IMR-90 (cell line): ENCODE results near the gene NUDT12. TPM values are rescaled to one million over a fixed set of nuclear protein-coding genes. Genes with fewer than 3 reads are reported as not detected.

Source experiments
- ATAC-seq: fragments of 200-7000 bp; cut with Tn5 transposase; 2 replicates; pipeline ENCODE4 v1.9.1; 2020; ENCODE audit warnings: low read depth, mild to moderate bottlenecking, moderate library complexity
- BruUV-seq: library from RNA; stranded (reverse); fragments of 400-500 nt; replicated peaks from 2 replicates; lab custom pipeline; 2021; lab: Mats Ljungman, UMichigan
- CTCF ChIA-PET: fragments of 300-600 bp; formaldehyde crosslinking; extraction: SDS; loops from one replicate; lab custom pipeline; 2021; ENCODE audit warnings: antibody characterized with exemption; lab: Yijun Ruan, JAX
- POLR2A ChIA-PET: fragments of 300-600 bp; sonication (Branson Sonifier 250); formaldehyde crosslinking; loops from one replicate; lab custom pipeline; 2022; ENCODE audit warnings: antibody characterized with exemption; ENCODE audit not compliant: unreplicated experiment; lab: Charles Lee
- DNase-seq: peaks from one replicate; pipeline ENCODE4 v3.0.0; 2013
- H2AFZ ChIP-seq: replicated peaks from 2 replicates; pipeline ENCODE3; 2013; ENCODE audit warnings: low read length, mild to moderate bottlenecking; ENCODE audit not compliant: poor library complexity
- H2AK5ac ChIP-seq: 2 replicates; pipeline ENCODE4 v1.6.1; 2013; ENCODE audit warnings: low read depth, low read length, inconsistent platforms
- H2AK9ac ChIP-seq: replicated peaks from 2 replicates; pipeline ENCODE3; 2013; ENCODE audit warnings: mild to moderate bottlenecking, low read depth, low read length, moderate library complexity; ENCODE audit not compliant: poor library complexity
- H2BK120ac ChIP-seq: 2 replicates; pipeline ENCODE4 v1.6.1; 2013; ENCODE audit warnings: low read depth, low read length, inconsistent platforms
- H2BK15ac ChIP-seq: 3 replicates; pipeline ENCODE4 v1.6.1; 2013; ENCODE audit warnings: low read depth, low read length, inconsistent platforms
- H2BK20ac ChIP-seq: 2 replicates; pipeline ENCODE4 v1.6.1; 2013; ENCODE audit warnings: low read depth, mild to moderate bottlenecking, inconsistent platforms, low read length, moderate library complexity
- H2BK5ac ChIP-seq: 2 replicates; pipeline ENCODE4 v1.6.1; 2013; ENCODE audit warnings: mild to moderate bottlenecking, low read depth, low read length, inconsistent platforms; ENCODE audit not compliant: poor library complexity, severe bottlenecking
- H3K14ac ChIP-seq: replicated peaks from 2 replicates; pipeline ENCODE4 v1.6.1; 2013; ENCODE audit warnings: low read depth, low read length, inconsistent platforms
- H3K18ac ChIP-seq: 2 replicates; pipeline ENCODE4 v1.6.1; 2013; ENCODE audit warnings: low read depth, low read length, control low read depth
- H3K23ac ChIP-seq: 2 replicates; pipeline ENCODE4 v1.6.1; 2013; ENCODE audit warnings: low read depth, low read length, inconsistent platforms
- H3K27ac ChIP-seq: 2 replicates; pipeline ENCODE4 v1.5.1; 2013; ENCODE audit warnings: mild to moderate bottlenecking, control low read depth, low read length; ENCODE audit not compliant: insufficient read depth
- H3K27me3 ChIP-seq: 2 replicates; pipeline ENCODE4 v1.6.1; 2013; ENCODE audit warnings: low read length; ENCODE audit not compliant: control insufficient read depth, insufficient read depth
- H3K36me3 ChIP-seq: 2 replicates; pipeline ENCODE4 v1.6.1; 2013; ENCODE audit warnings: low read length, mixed read lengths; ENCODE audit not compliant: control insufficient read depth, insufficient read depth
- H3K4ac ChIP-seq: 2 replicates; pipeline ENCODE4 v1.6.1; 2013; ENCODE audit warnings: low read depth, low read length, inconsistent platforms
- H3K4me1 ChIP-seq: 2 replicates; pipeline ENCODE4 v1.6.1; 2013; ENCODE audit warnings: low read length, mixed read lengths; ENCODE audit not compliant: control insufficient read depth, insufficient read depth
- H3K4me2 ChIP-seq: 2 replicates; pipeline ENCODE4 v1.6.1; 2013; ENCODE audit warnings: low read depth, mild to moderate bottlenecking, control low read depth, low read length, moderate library complexity
- H3K4me3 ChIP-seq: 2 replicates; pipeline ENCODE4 v1.5.1; 2013; ENCODE audit warnings: low read depth, mild to moderate bottlenecking, control low read depth, low read length, moderate library complexity; ENCODE audit not compliant: insufficient read depth
- H3K56ac ChIP-seq: 2 replicates; pipeline ENCODE4 v1.6.1; 2013; ENCODE audit warnings: low read length, inconsistent platforms; ENCODE audit not compliant: insufficient read depth; ENCODE audit errors: extremely low read depth
- H3K79me1 ChIP-seq, 2 experiments: 2 replicates each; pipeline ENCODE4 v1.6.1; 2013; ENCODE audit warnings: low read length in 2 of 2, inconsistent platforms in 1 of 2, low read depth in 1 of 2
- H3K9ac ChIP-seq: 2 replicates; pipeline ENCODE4 v1.6.1; 2013; ENCODE audit warnings: low read depth, low read length, control low read depth
- H3K9me1 ChIP-seq: 2 replicates; pipeline ENCODE4 v1.6.1; 2013; ENCODE audit warnings: low read length, inconsistent platforms; ENCODE audit not compliant: insufficient read depth
- H3K9me3 ChIP-seq: 2 replicates; pipeline ENCODE4 v1.6.1; 2013; ENCODE audit warnings: low read length; ENCODE audit not compliant: control insufficient read depth, insufficient read depth
- H4K20me1 ChIP-seq: 2 replicates; pipeline ENCODE4 v1.6.1; 2013; ENCODE audit warnings: low read length, inconsistent platforms; ENCODE audit not compliant: insufficient read depth
- H4K5ac ChIP-seq: 2 replicates; pipeline ENCODE4 v1.6.1; 2013; ENCODE audit warnings: mild to moderate bottlenecking, low read depth, low read length, control low read depth
- H4K8ac ChIP-seq, 2 experiments: 2 replicates each; pipeline ENCODE4 v1.6.1; 2013; ENCODE audit warnings: low read depth in 2 of 2, low read length in 2 of 2, control low read depth in 1 of 2, inconsistent platforms in 1 of 2
- H4K91ac ChIP-seq: 2 replicates; pipeline ENCODE4 v1.6.1; 2013; ENCODE audit warnings: low read depth, low read length, inconsistent platforms; ENCODE audit not compliant: insufficient read depth
- NFE2L2 ChIP-seq: fragments of 150-350 bp; IDR thresholded peaks from 2 replicates; pipeline ENCODE4 v1.6.1; 2016; ENCODE audit warnings: low read depth, mild to moderate bottlenecking, low read length
- WGBS, 2 experiments: methylation state at CpG; one replicate each; pipeline versions ENCODE4 v1.1.5 to v1.1.7; 2013; ENCODE audit warnings: missing lambda C conversion rate in 2 of 2; ENCODE audit not compliant: insufficient read length in 1 of 2; ENCODE audit errors: extremely low coverage in 2 of 2; 5-methylcytosine and 5-hydroxymethylcytosine counted together
- dilution Hi-C: fragments of 300-500 bp; cut with HindIII; formaldehyde crosslinking; loops from one replicate; pipeline ENCODE4 v1.14.3; 2018; ENCODE audit warnings: low sequenced_read_pairs; ENCODE audit not compliant: unreplicated experiment
- in situ Hi-C: fragments of 300-500 bp; cut with MboI; formaldehyde crosslinking; loops from 3 replicates; pipeline ENCODE4 v1.14.3; 2019; ENCODE audit warnings: low sequenced_read_pairs, inconsistent platforms, mixed read lengths
- intact Hi-C: fragments of 100-400 bp; cut with micrococcal nuclease; formaldehyde crosslinking; loops from 2 replicates; pipeline ENCODE4 v1.10.0; 2022
- polyA plus RNA-seq, 3 experiments: library from polyadenylated mRNA; depleted of rRNA; stranded (reverse); fragments of >200 nt; gene quantifications; 2 replicates each; pipeline ENCODE4 v1.2.3, GENCODE V29; 2012; ENCODE audit warnings: low replicate concordance in 1 of 3
- total RNA-seq: library from RNA; depleted of rRNA; stranded (reverse); fragments of >200 nt; gene quantifications from 2 replicates; pipeline ENCODE4 v1.2.3, GENCODE V29; 2012

Gene NUDT12
- total and polyA plus RNA-seq, 2 of the 4 experiments (the other 2 are of a cell fraction) = 3.7 to 5.9 TPM

DNA sequence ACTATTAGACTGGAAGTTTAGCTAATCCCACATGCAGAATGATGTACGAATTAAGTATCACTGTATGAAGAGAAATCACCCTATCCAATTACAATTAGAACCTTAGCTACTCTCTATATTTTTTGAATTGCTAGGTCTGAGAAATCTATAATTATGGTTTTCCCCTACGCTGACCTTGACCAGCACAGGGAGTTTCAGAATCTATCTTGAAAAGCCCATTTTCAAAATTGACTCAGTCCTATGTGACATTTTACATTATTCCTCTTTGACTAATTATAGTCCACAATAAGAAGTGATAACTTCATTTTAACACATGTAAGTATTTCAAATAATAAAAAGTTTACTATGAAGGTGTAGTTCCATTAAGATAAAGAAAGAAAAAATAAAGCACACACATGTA is 21.5 kb downstream of the NUDT12 start:
- no peak overlapping the region for H2BK120ac ChIP-seq
- H3K27me3 ChIP-seq = no peaks in the 10 kb centered on the region
- no peak for DNase-seq
- no peak overlapping the region for H3K14ac ChIP-seq
- H3K23ac ChIP-seq = no peak overlapping the region
- H4K20me1 ChIP-seq = no peaks in the 10 kb centered on the region
- POLR2A ChIA-PET = no interaction called here
- H3K4ac ChIP-seq = no peak overlapping the region
- H3K9ac ChIP-seq = no peak overlapping the region
- H3K4me3 ChIP-seq = no peak overlapping the region
- no peak overlapping the region for H4K8ac ChIP-seq
- H3K27ac ChIP-seq = no peak overlapping the region
- H3K9me3 ChIP-seq = no peaks in the 10 kb centered on the region
- H2AK9ac ChIP-seq = no peak overlapping the region
- H2BK5ac ChIP-seq = no peak overlapping the region
- no peak overlapping the region for H3K18ac ChIP-seq
- no peak overlapping the region for H3K56ac ChIP-seq
- no peak overlapping the region for H2BK15ac ChIP-seq
- H2AFZ ChIP-seq = no peak overlapping the region
- H3K4me2 ChIP-seq = no peak overlapping the region
- no peaks in the 10 kb centered on the region for H3K79me1 ChIP-seq
- H2AK5ac ChIP-seq = no peak overlapping the region
- no peak for ATAC-seq
- CTCF ChIA-PET = interaction anchor here (0.5 kb wide), 1 partner anchor 67 kb away, joined by 3 read pairs; no protein-coding TSS in a partner anchor
- dilution Hi-C loops = no loop called here
- H4K5ac ChIP-seq = no peak overlapping the region
- TF ChIP-seq NFE2L2 = no peak
- no peaks in the 10 kb centered on the region for H3K9me1 ChIP-seq
- in situ Hi-C loops = no loop called here
- H3K36me3 ChIP-seq = no peaks in the 10 kb centered on the region
- no peaks in the 10 kb centered on the region for H3K4me1 ChIP-seq
- H4K91ac ChIP-seq = no peak overlapping the region
- no peak overlapping the region for H2BK20ac ChIP-seq
- no TSS peak for BruUV-seq
- WGBS, 2 experiments = no CpG with 5 or more reads among the region's 2 CpGs
- intact Hi-C loops = no loop called here
